ENCODE data around the gene KCNG2. TPM values are rescaled to one million over a fixed set of nuclear protein-coding genes. Genes with fewer than 3 reads are reported as not detected.

The KCNG2 gene
- total and polyA plus RNA-seq, 2 experiments from 2014 or later: 0.13 to 0.52 TPM

GRCh38 chr18:79825913-79826312 lies 28.2 kb downstream of the KCNG2 start:
- Histone ChIP-seq H3K9me2 (ENCODE audit: insufficient read depth) (no peaks in the 10 kb centered on the region), H3K4me2 (no peak overlapping the region), H3K27ac (ENCODE audit: low read depth) (no peak overlapping the region), H3K27me3 (ENCODE audit: insufficient read depth) (no peaks in the 10 kb centered on the region), H3K36me3 (ENCODE audit: insufficient read depth) (no peaks in the 10 kb centered on the region), H3K4me1 (ENCODE audit: insufficient read depth) (no peaks in the 10 kb centered on the region), H4K20me1 (replicated peaks; ENCODE audit: insufficient read depth) (no peaks in the 10 kb centered on the region), H3K79me2 (replicated peaks; ENCODE audit: insufficient read depth) (no peaks in the 10 kb centered on the region), H3F3A (replicated peaks; ENCODE audit: low read depth) (no peaks in the 10 kb centered on the region), H2AFZ (no peak overlapping the region), H3K4me3 (no peak overlapping the region)
- peaks cover 3% of the 10 kb centered on the region for H3K27me3 Mint-ChIP-seq (ENCODE audit: insufficient read depth, low read depth, poor library complexity)
- no peak overlapping the region for H3K27ac Mint-ChIP-seq
- DNase-seq (ENCODE audit: low spot score) (no peak), ATAC-seq (no peak)
- no peaks in the 10 kb centered on the region for H3K4me1 Mint-ChIP-seq
- TF ChIP-seq POLR2AphosphoS5 (IDR thresholded peaks at IDR 0.05; ENCODE audit: low read depth): no peak
- TF ChIP-seq EZH2phosphoT487 (IDR thresholded peaks at IDR 0.05; ENCODE audit: unreplicated experiment): no peak
- no peak for TF ChIP-seq STAT1 (IDR thresholded peaks at IDR 0.05; ENCODE audit: unreplicated experiment)
- TF ChIP-seq REST (IDR thresholded peaks at IDR 0.05; ENCODE audit: unreplicated experiment): no peak
- TF ChIP-seq NANOG (IDR thresholded peaks at IDR 0.05; ENCODE audit: borderline replicate concordance): no peak
- TF ChIP-seq EZH2 (IDR thresholded peaks at IDR 0.05; ENCODE audit: low read depth, unreplicated experiment): no peak
- TF ChIP-seq CREB1 (CRISPR knock-in tag; IDR thresholded peaks at IDR 0.05; ENCODE audit: low read depth): no peak
- TF ChIP-seq JUNB (IDR thresholded peaks at IDR 0.05; ENCODE audit: unreplicated experiment): no peak
- no peak for TF ChIP-seq ETS1 (IDR thresholded peaks at IDR 0.05)
- no peak for TF ChIP-seq ZNF114 (CRISPR knock-in tag; IDR thresholded peaks at IDR 0.05)
- TF ChIP-seq ZNF462 (CRISPR knock-in tag; IDR thresholded peaks at IDR 0.05): no peak
- TF ChIP-seq CTCF (conservative IDR thresholded peaks at IDR 0.05; ENCODE audit: low read depth in 2 of 2): no peak
- no peak for TF ChIP-seq ZNF331 (CRISPR knock-in tag; IDR thresholded peaks at IDR 0.05; ENCODE audit: low read depth)
- no peak overlapping the region for H3K4me3 Mint-ChIP-seq
- no peaks in the 10 kb centered on the region for H3K9me3 Mint-ChIP-seq
- H3K36me3 Mint-ChIP-seq (ENCODE audit: low read depth): no peaks in the 10 kb centered on the region

Measured in GM23338 (cell line).